CD14-positive monocyte (primary cell): Measurements from ENCODE around the gene EPS15. TPM values are rescaled to one million over a fixed set of nuclear protein-coding genes. Genes with fewer than 3 reads are reported as not detected.

Experiments
- DNase-seq, 3 donors: peaks; one replicate each; pipeline ENCODE4 v3.0.0-alpha.2; 2011 to 2022
- H2AFZ ChIP-seq: 2 replicates; pipeline ENCODE4 v1.6.0; 2012; ENCODE audit warnings: mild to moderate bottlenecking, low read depth, low read length, inconsistent platforms; ENCODE audit not compliant: insufficient read depth, poor library complexity, severe bottlenecking
- H3K27ac ChIP-seq, 2 donors: 1 replicate in 1 of 2; 2 replicates in 1 of 2; pipeline ENCODE4 v1.5.1; 2012 to 2013; ENCODE audit warnings: low read length in 2 of 2, control low read depth in 1 of 2, inconsistent platforms in 1 of 2, low read depth in 1 of 2, mild to moderate bottlenecking in 1 of 2
- H3K27me3 ChIP-seq, 2 donors: one replicate each; pipeline versions ENCODE4 v1.6.0 to v1.6.1; 2011 to 2013; ENCODE audit warnings: low read length in 2 of 2; ENCODE audit not compliant: control insufficient read depth in 2 of 2, insufficient read depth in 2 of 2
- H3K36me3 ChIP-seq, 2 donors: replicated peaks in 1 of 2; 1 replicate in 1 of 2; 2 replicates in 1 of 2; pipeline versions ENCODE4 v1.5.1 to v1.6.1; 2012 to 2013; ENCODE audit warnings: low read length in 2 of 2, control low read depth in 1 of 2, inconsistent platforms in 1 of 2, mild to moderate bottlenecking in 1 of 2; ENCODE audit not compliant: insufficient read depth in 2 of 2, control insufficient read depth in 1 of 2
- H3K4me1 ChIP-seq, 2 donors: 1 replicate in 1 of 2; 2 replicates in 1 of 2; pipeline versions ENCODE4 v1.5.1 to v1.6.1; 2012 to 2013; ENCODE audit warnings: low read length in 2 of 2, control low read depth in 1 of 2, inconsistent platforms in 1 of 2, mild to moderate bottlenecking in 1 of 2, moderate library complexity in 1 of 2; ENCODE audit not compliant: insufficient read depth in 2 of 2, control insufficient read depth in 1 of 2
- H3K4me2 ChIP-seq: replicated peaks from 2 replicates; pipeline ENCODE3; 2012; ENCODE audit warnings: low read length, moderate library complexity, mild to moderate bottlenecking; ENCODE audit not compliant: poor library complexity, severe bottlenecking; ENCODE audit errors: extremely low read depth
- H3K4me3 ChIP-seq, 3 experiments: fragments of 200-600 bp in 1 of 3; sonication (generic) in 1 of 3; replicated peaks in 1 of 3; 1 replicate in 2 of 3; 2 replicates in 1 of 3; pipeline ENCODE4 v1.5.1; 2011 to 2013; ENCODE audit warnings: low read length in 3 of 3, mild to moderate bottlenecking in 3 of 3, control low read depth in 2 of 3, low read depth in 2 of 3, inconsistent platforms in 1 of 3, moderate library complexity in 1 of 3
- H3K79me2 ChIP-seq: 2 replicates; pipeline ENCODE4 v1.6.0; 2012; ENCODE audit warnings: mild to moderate bottlenecking, control low read depth, inconsistent platforms, low read length, moderate library complexity; ENCODE audit not compliant: insufficient read depth
- H3K9ac ChIP-seq: 2 replicates; pipeline ENCODE4 v1.6.0; 2017; ENCODE audit warnings: low read length, mild to moderate bottlenecking; ENCODE audit not compliant: insufficient read depth, poor library complexity, severe bottlenecking
- H3K9me3 ChIP-seq, 2 donors: replicated peaks in 1 of 2; 1 replicate in 1 of 2; 2 replicates in 1 of 2; pipeline versions ENCODE4 v1.5.1 to v1.6.1; 2012 to 2013; ENCODE audit warnings: low read length in 2 of 2, control low read depth in 1 of 2; ENCODE audit not compliant: control insufficient read depth in 1 of 2, insufficient read depth in 1 of 2
- H4K20me1 ChIP-seq: 2 replicates; pipeline ENCODE4 v1.6.0; 2012; ENCODE audit warnings: mild to moderate bottlenecking, low read length, control low read depth, moderate library complexity; ENCODE audit not compliant: insufficient read depth
- H3K27ac Mint-ChIP-seq, 7 donors: one replicate each; pipeline ENCODE4 v1.8.0; 2020; ENCODE audit warnings: mild to moderate bottlenecking in 7 of 7, mixed read lengths in 7 of 7, moderate library complexity in 6 of 7, inconsistent platforms in 2 of 7
- H3K27me3 Mint-ChIP-seq, 3 donors: one replicate each; pipeline ENCODE4 v1.8.0; 2021 to 2022; ENCODE audit warnings: low read depth in 3 of 3, mild to moderate bottlenecking in 3 of 3, mixed read lengths in 3 of 3, moderate library complexity in 3 of 3, inconsistent platforms in 1 of 3
- H3K36me3 Mint-ChIP-seq, 2 donors: one replicate each; pipeline ENCODE4 v1.8.0; 2020; ENCODE audit warnings: mixed read lengths in 2 of 2, inconsistent platforms in 1 of 2, mild to moderate bottlenecking in 1 of 2
- H3K4me1 Mint-ChIP-seq: one replicate; pipeline ENCODE4 v1.8.0; 2020; ENCODE audit warnings: mild to moderate bottlenecking, mixed read lengths
- H3K4me3 Mint-ChIP-seq, 2 donors: one replicate each; pipeline ENCODE4 v1.8.0; 2020; ENCODE audit warnings: mild to moderate bottlenecking in 2 of 2, mixed read lengths in 2 of 2, moderate library complexity in 1 of 2
- H3K9me3 Mint-ChIP-seq, 7 donors: one replicate each; pipeline ENCODE4 v1.8.0; 2020 to 2022; ENCODE audit warnings: mixed read lengths in 7 of 7, mild to moderate bottlenecking in 6 of 7, moderate library complexity in 6 of 7, inconsistent platforms in 2 of 7
- CTCF ChIP-seq: fragments of 200-600 bp; IDR thresholded peaks from one replicate; pipeline ENCODE4 v1.8.0; 2022; ENCODE audit warnings: antibody characterized with exemption, mild to moderate bottlenecking
- WGBS: methylation state at CpG from one replicate; pipeline ENCODE4 v1.1.5; 2013; ENCODE audit warnings: missing lambda C conversion rate; ENCODE audit not compliant: insufficient coverage; 5-methylcytosine and 5-hydroxymethylcytosine counted together
- intact Hi-C, 2 donors: fragments of 100-400 bp; cut with micrococcal nuclease; formaldehyde crosslinking; loops; one replicate each; pipeline versions ENCODE4 v1.15.0 to v1.15.1; 2023
- polyA plus RNA-seq, 3 donors: library from polyadenylated mRNA; depleted of rRNA in 1 of 3; unstranded in 2 of 3; stranded (reverse) in 1 of 3; fragments of 300-500 nt in 2 of 3; fragments of >200 nt in 1 of 3; fragmentation: Illumina TruSeq in 2 of 3; gene quantifications; 1 replicate in 2 of 3; 2 replicates in 1 of 3; pipeline ENCODE4 v1.2.3, GENCODE V29; 2012 to 2021

Gene EPS15
- polyA plus RNA-seq, 3 donors = 26.7 to 53.6 (median 36.4) TPM

GRCh38 chr1:51420867-51421627, 98.0 kb downstream of the EPS15 start:
- H3K4me2 ChIP-seq = no peak overlapping the region
- DNase-seq = no peak
- Mint-ChIP-seq H3K4me1 (no peaks in the 10 kb centered on the region), H3K4me3 (no peak overlapping the region), H3K27me3 (no peaks in the 10 kb centered on the region), H3K27ac (no peak overlapping the region), H3K36me3 (peaks cover 62 to 66% of the 10 kb centered on the region in 2 donors), H3K9me3 (no peaks in the 10 kb centered on the region)
- no peak overlapping the region for H2AFZ ChIP-seq
- no peaks in the 10 kb centered on the region for H3K9me3 ChIP-seq
- H3K4me1 ChIP-seq = no peaks in the 10 kb centered on the region
- intact Hi-C loops = no loop called here
- 100% methylated on average over 2 of the region's 2 CpGs for WGBS
- TF ChIP-seq CTCF = no peak
- no peaks in the 10 kb centered on the region for H3K79me2 ChIP-seq
- H3K36me3 ChIP-seq = peaks cover 43 to 88% of the 10 kb centered on the region in 2 donors
- H4K20me1 ChIP-seq = peaks cover 16% of the 10 kb centered on the region
- H3K27ac ChIP-seq = peak overlapping the region in 1 of 2 donors; percentile 22
- no peak overlapping the region for H3K9ac ChIP-seq
- H3K27me3 ChIP-seq = no peaks in the 10 kb centered on the region
- no peak overlapping the region for H3K4me3 ChIP-seq

GRCh38 chr1:51418384-51418959, 100.6 kb downstream of the EPS15 start:
- peak overlapping the region in 1 of 7 donors; percentile 28 for H3K27ac Mint-ChIP-seq
- Histone ChIP-seq H3K36me3 (peaks cover 34 to 79% of the 10 kb centered on the region in 2 donors), H3K27me3 (no peaks in the 10 kb centered on the region), H3K27ac (no peak overlapping the region), H2AFZ (no peak overlapping the region), H3K9ac (no peak overlapping the region), H3K4me3 (no peak overlapping the region), H3K79me2 (no peaks in the 10 kb centered on the region), H3K4me2 (no peak overlapping the region), H3K4me1 (no peaks in the 10 kb centered on the region), H4K20me1 (peaks cover 18% of the 10 kb centered on the region), H3K9me3 (no peaks in the 10 kb centered on the region)
- H3K27me3 Mint-ChIP-seq = peaks cover 0 to 2% (median 0%) of the 10 kb centered on the region in 3 donors
- H3K36me3 Mint-ChIP-seq = peaks cover 51 to 63% of the 10 kb centered on the region in 2 donors
- no peaks in the 10 kb centered on the region for H3K4me1 Mint-ChIP-seq
- no peak for DNase-seq
- 100% methylated on average over 1 of the region's 2 CpGs for WGBS
- H3K9me3 Mint-ChIP-seq = no peaks in the 10 kb centered on the region
- no peak overlapping the region for H3K4me3 Mint-ChIP-seq
- intact Hi-C loops = no loop called here
- TF ChIP-seq CTCF = no peak
